ENCODE data around the gene S100A5. TPM values are rescaled to one million over a fixed set of nuclear protein-coding genes. Genes with fewer than 3 reads are reported as not detected.
"Not testable (repeated sequence)": the region's sequence is repeated elsewhere in the genome, so short reads cannot be mapped to it uniquely, and the experiment has no call there.

The S100A5 gene
- total RNA-seq: not detected

- no peak for TF ChIP-seq CTCF (IDR thresholded peaks at IDR 0.05)
- peak in 1 of 4 donors; percentile 11 for TF ChIP-seq POLR2A (IDR thresholded peaks at IDR 0.05)
- WGBS, 2 donors: 46 to 59% methylated on average over 5 to 6 of the region's 11 CpGs
- H3K36me3 ChIP-seq: peaks cover 0 to 8% (median 0%) of the 10 kb centered on the region in 3 donors
- DNase-seq: no peak
- H3K27me3 ChIP-seq: no peaks in the 10 kb centered on the region
- no peak within 1 kb of the TSS for H3K4me3 ChIP-seq
- peaks cover 72 to 97% (median 87%) of the 10 kb centered on the region in 3 donors for H3K4me1 ChIP-seq
- H3K27ac ChIP-seq: peak within 1 kb of the TSS; percentile 32 to 94 (median 92)
- intact Hi-C loops (cut with DNase I): no loop called here
- no peaks in the 10 kb centered on the region for H3K9me3 ChIP-seq
These were observed at the start of gene S100A5 for GRCh38 chr1:153540394-153541361. TSS of gene S100A5 (minus strand) at chr1:153540934. CDS start at chr1:153540191, 743 bp downstream.

- H3K4me3 ChIP-seq: no peak overlapping the region
- no peaks in the 10 kb centered on the region for H3K4me1 ChIP-seq
- DNase-seq: no peak
- no peak for TF ChIP-seq POLR2A (IDR thresholded peaks at IDR 0.05)
- TF ChIP-seq CTCF (IDR thresholded peaks at IDR 0.05): no peak
- WGBS, 2 donors: 74 to 93% methylated on average over 2 of the region's 2 CpGs
- H3K27me3 ChIP-seq: no peaks in the 10 kb centered on the region
- H3K36me3 ChIP-seq: no peaks in the 10 kb centered on the region
- H3K27ac ChIP-seq: no peak overlapping the region
- intact Hi-C loops (cut with DNase I): no loop called here
- H3K9me3 ChIP-seq: no peaks in the 10 kb centered on the region
These were observed 47.7 kb upstream of the S100A5 start for GRCh38 chr1:153588482-153588881.

- H3K36me3 ChIP-seq; H3K4me3 ChIP-seq; intact Hi-C loops (cut with DNase I); H3K27ac ChIP-seq; H3K4me1 ChIP-seq; H3K9me3 ChIP-seq; DNase-seq; H3K27me3 ChIP-seq: not testable (repeated sequence)
- 85 to 87% methylated on average over 9 to 10 of the region's 10 CpGs for WGBS, 2 donors
These were observed 47.3 kb upstream of the S100A5 start for GRCh38 chr1:153588033-153588432.

GRCh38 chr1:153587314-153587713 lies 46.6 kb upstream of the S100A5 start:
- H3K9me3 ChIP-seq: no peaks in the 10 kb centered on the region
- H3K36me3 ChIP-seq: no peaks in the 10 kb centered on the region
- TF ChIP-seq POLR2A (IDR thresholded peaks at IDR 0.05) (no peak), CTCF (IDR thresholded peaks at IDR 0.05) (no peak)
- no peaks in the 10 kb centered on the region for H3K27me3 ChIP-seq
- H3K4me1 ChIP-seq: no peaks in the 10 kb centered on the region
- DNase-seq: no peak
- intact Hi-C loops (cut with DNase I): no loop called here
- no peak overlapping the region for H3K4me3 ChIP-seq
- 76 to 82% methylated on average over 5 of the region's 5 CpGs for WGBS, 2 donors
- no peak overlapping the region for H3K27ac ChIP-seq

GRCh38 chr1:153586347-153586746 lies 45.6 kb upstream of the S100A5 start:
- H3K9me3 ChIP-seq: no peaks in the 10 kb centered on the region
- no peak for TF ChIP-seq POLR2A (IDR thresholded peaks at IDR 0.05)
- no peak for TF ChIP-seq CTCF (IDR thresholded peaks at IDR 0.05)
- intact Hi-C loops (cut with DNase I): no loop called here
- no peaks in the 10 kb centered on the region for H3K36me3 ChIP-seq
- H3K27ac ChIP-seq: no peak overlapping the region
- WGBS, 2 donors: 45 to 55% methylated on average over 1 of the region's 1 CpG
- H3K27me3 ChIP-seq: no peaks in the 10 kb centered on the region
- H3K4me3 ChIP-seq: no peak overlapping the region
- H3K4me1 ChIP-seq: no peaks in the 10 kb centered on the region
- no peak for DNase-seq

All from esophagus squamous epithelium (tissue), 5 donors.